ENCODE data around the gene LRRC23. TPM values are rescaled to one million over a fixed set of nuclear protein-coding genes. Genes with fewer than 3 reads are reported as not detected.

The LRRC23 gene
- total and polyA plus RNA-seq, 2 of the 13 experiments (the other 11 are each of a cell fraction or from before 2014, with no cell fraction given), result 6.0 to 7.8 TPM

DNA sequence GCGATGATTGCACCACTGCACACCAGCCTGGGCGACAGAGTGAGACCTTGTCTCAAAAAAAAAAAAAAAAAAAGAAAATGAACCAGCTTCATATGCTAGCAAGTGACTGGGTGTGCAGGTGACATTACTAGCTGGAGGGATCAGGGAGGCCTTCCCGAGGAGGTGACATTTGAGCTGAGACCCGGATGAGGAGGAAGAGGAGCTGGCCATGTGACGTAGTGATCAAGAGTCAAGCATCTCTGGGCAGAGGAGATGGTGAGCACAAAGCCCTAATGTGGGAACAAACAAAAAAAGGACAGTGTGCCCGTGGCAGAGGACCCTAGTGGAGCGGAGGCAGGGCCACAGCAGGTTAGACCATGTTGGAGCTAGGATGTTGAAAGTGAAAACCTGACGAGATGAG lies 43.0 kb downstream of the LRRC23 start (continued):
- TF ChIP-seq ZNF275 (CRISPR knock-in tag; IDR thresholded peaks at IDR 0.05; ENCODE audit: borderline replicate concordance) (no peak), AHR (CRISPR knock-in tag; IDR thresholded peaks at IDR 0.05) (no peak), ZNF180 (CRISPR knock-in tag; IDR thresholded peaks at IDR 0.05; ENCODE audit: borderline replicate concordance, low read depth) (no peak), MAF1 (CRISPR knock-in tag; IDR thresholded peaks at IDR 0.05; ENCODE audit: borderline replicate concordance) (no peak), ZKSCAN8 (CRISPR knock-in tag; IDR thresholded peaks at IDR 0.05; ENCODE audit: borderline replicate concordance) (no peak)

- Histone ChIP-seq H2AFZ (ENCODE audit: low read length) (no peak overlapping the region), H3K4me2 (ENCODE audit: low read depth, low read length) (no peak overlapping the region), H3K79me2 (ENCODE audit: insufficient read depth, low read length) (no peaks in the 10 kb centered on the region), H3K9ac (ENCODE audit: insufficient read depth, low read depth, low read length) (no peak overlapping the region), H3K27me3 (ENCODE audit: control insufficient read depth in 1 of 2, insufficient read depth in 2 of 2, low read length in 2 of 2) (no peaks in the 10 kb centered on the region), H4K20me1 (ENCODE audit: insufficient read depth, low read length) (no peaks in the 10 kb centered on the region), H3K9me3 (ENCODE audit: low read length) (no peaks in the 10 kb centered on the region), H3K4me3 (replicated peaks in 1 of 3; ENCODE audit: insufficient read depth in 1 of 3, low read depth in 2 of 3, low read length in 3 of 3) (no peak overlapping the region), H3K4me1 (ENCODE audit: insufficient read depth, low read length) (peaks cover 27% of the 10 kb centered on the region), H3K36me3 (replicated peaks in 1 of 2; ENCODE audit: control insufficient read depth in 1 of 2, insufficient read depth in 2 of 2, low read length in 2 of 2) (no peaks in the 10 kb centered on the region), H3K27ac (ENCODE audit: extremely low read length, insufficient read depth, low read length) (no peak overlapping the region)
- FAIRE-seq (no peak), ATAC-seq (no peak), DNase-seq (ENCODE audit: low spot score) (no peak)
- ChIA-PET POLR2A (no interaction called here), CTCF (ENCODE audit: low intra/inter-chr PET ratio, low total read pairs) (no interaction called here)
- intact Hi-C loops (cut with micrococcal nuclease; ENCODE audit: unreplicated experiment) (no loop called here), in situ Hi-C loops (cut with HindIII; ENCODE audit: extremely low pct_ligation_motif_present, low pct_unique_long_range_greater_than_20kb) (loop anchor here (10.0 kb wide), 1 partner anchor 166 kb away; no protein-coding TSS in a partner anchor)
- BruUV-seq (replicated peaks), result no TSS peak
- peak; percentile 62; the same call in 1 of the 2 replicates for TF ChIP-seq HNRNPL (IDR thresholded peaks at IDR 0.05; ENCODE audit: low read depth, low read length)
- TF ChIP-seq ZNF10 (CRISPR knock-in tag; IDR thresholded peaks at IDR 0.05; ENCODE audit: borderline replicate concordance, low read depth), result no peak
- TF ChIP-seq, protein P1, sequence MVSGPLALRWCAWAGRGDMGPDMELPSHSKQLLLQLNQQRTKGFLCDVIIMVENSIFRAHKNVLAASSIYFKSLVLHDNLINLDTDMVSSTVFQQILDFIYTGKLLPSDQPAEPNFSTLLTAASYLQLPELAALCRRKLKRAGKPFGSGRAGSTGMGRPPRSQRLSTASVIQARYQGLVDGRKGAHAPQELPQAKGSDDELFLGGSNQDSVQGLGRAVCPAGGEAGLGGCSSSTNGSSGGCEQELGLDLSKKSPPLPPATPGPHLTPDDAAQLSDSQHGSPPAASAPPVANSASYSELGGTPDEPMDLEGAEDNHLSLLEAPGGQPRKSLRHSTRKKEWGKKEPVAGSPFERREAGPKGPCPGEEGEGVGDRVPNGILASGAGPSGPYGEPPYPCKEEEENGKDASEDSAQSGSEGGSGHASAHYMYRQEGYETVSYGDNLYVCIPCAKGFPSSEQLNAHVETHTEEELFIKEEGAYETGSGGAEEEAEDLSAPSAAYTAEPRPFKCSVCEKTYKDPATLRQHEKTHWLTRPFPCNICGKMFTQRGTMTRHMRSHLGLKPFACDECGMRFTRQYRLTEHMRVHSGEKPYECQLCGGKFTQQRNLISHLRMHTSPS (CRISPR knock-in tag; IDR thresholded peaks at IDR 0.05; ENCODE audit: low read depth), result peak; percentile 58; the same call in 1 of the 2 replicates
- WGBS (ENCODE audit: low lambda C conversion rate), result 83% methylated on average over 15 of the region's 15 CpGs
Measured at GRCh38 chr12:6948873-6949594, 44.4 kb downstream of the LRRC23 start.
